ENCODE results near the gene DENND4C.

DNA sequence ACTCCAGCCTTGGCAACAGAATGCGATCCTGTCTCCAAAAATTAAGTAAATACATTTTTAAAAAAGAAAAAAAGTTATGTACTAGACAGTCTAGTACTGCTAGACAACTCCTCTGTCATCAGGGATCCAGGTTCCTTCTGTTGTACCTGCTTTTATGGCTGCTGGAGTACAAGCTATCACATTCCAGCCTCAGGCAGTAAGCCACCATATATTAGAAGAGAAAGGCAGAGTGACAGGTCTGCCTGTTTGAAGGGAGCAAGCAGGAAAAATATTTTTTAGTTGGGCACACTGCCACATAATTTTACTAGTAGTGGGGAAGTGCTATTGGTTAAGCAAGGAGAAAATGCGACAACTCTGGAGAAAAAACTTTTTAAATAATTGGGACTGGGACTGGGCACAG lies 138.6 kb downstream of the DENND4C start:
- TF ChIP-seq SIN3A (IDR thresholded peaks at IDR 0.05; ENCODE audit: borderline replicate concordance, insufficient read depth, low read length) (no peak), POLR2AphosphoS5 (IDR thresholded peaks at IDR 0.05; ENCODE audit: low read depth, low read length) (no peak), FOXP2 (optimal IDR thresholded peaks at IDR 0.05; ENCODE audit: borderline replicate concordance, extremely low read depth, extremely low read length, insufficient read depth) (no peak), TAF1 (IDR thresholded peaks at IDR 0.05; ENCODE audit: borderline replicate concordance, insufficient read depth, low read length) (no peak)
- TF ChIP-seq, protein P1, sequence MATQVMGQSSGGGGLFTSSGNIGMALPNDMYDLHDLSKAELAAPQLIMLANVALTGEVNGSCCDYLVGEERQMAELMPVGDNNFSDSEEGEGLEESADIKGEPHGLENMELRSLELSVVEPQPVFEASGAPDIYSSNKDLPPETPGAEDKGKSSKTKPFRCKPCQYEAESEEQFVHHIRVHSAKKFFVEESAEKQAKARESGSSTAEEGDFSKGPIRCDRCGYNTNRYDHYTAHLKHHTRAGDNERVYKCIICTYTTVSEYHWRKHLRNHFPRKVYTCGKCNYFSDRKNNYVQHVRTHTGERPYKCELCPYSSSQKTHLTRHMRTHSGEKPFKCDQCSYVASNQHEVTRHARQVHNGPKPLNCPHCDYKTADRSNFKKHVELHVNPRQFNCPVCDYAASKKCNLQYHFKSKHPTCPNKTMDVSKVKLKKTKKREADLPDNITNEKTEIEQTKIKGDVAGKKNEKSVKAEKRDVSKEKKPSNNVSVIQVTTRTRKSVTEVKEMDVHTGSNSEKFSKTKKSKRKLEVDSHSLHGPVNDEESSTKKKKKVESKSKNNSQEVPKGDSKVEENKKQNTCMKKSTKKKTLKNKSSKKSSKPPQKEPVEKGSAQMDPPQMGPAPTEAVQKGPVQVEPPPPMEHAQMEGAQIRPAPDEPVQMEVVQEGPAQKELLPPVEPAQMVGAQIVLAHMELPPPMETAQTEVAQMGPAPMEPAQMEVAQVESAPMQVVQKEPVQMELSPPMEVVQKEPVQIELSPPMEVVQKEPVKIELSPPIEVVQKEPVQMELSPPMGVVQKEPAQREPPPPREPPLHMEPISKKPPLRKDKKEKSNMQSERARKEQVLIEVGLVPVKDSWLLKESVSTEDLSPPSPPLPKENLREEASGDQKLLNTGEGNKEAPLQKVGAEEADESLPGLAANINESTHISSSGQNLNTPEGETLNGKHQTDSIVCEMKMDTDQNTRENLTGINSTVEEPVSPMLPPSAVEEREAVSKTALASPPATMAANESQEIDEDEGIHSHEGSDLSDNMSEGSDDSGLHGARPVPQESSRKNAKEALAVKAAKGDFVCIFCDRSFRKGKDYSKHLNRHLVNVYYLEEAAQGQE (IDR thresholded peaks at IDR 0.05; ENCODE audit: insufficient read depth in 1 of 2, low read depth in 2 of 2, low read length in 2 of 2) = no peak

Measured in PFSK-1 (cell line).